ENCODE results near the gene ZDHHC8.

Gene ZDHHC8

DNA sequence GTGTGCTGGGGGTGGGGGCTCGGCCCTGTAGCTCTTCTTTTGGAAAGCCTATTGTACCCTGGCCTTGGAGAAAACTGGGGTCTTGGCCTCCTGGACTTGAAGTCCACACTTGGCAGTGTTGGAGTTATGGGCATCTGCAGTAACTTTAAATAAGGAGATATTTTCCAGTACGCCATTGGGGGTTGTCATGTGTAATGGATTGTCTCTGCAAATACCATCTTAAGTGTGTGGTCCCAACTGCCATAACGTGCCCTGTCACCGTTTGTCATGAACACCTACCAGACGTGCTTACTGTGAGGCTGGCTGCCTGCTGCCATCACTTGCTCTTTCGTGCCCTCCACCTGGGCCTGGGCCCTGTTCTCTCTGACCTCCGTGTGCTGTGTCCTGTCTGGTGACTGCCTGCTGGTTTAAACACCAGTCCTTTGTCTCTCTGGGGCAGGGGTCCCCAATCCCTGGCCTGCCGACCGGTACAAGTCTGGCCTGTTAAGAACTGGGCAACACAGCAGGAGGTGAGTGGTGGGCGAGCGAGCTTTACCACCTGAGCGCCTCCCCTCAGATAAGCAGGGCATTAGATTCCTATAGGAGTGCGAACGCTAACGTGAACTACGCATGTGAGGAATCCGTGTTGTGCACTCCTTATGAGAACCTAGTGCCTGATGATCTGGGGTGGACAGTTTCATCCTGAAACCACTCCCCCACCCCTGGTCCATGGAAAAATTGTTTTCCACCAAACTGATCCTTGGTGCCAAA, 3.6 kb upstream of the ZDHHC8 start:
- no peak overlapping the region for H3K4me3 ChIP-seq
- no peak overlapping the region for H3K27ac ChIP-seq
- DNase-seq, result no peak
- H3K9me3 ChIP-seq, result no peaks in the 10 kb centered on the region
- H3K4me1 ChIP-seq, result peaks cover 0 to 31% (median 18%) of the 10 kb centered on the region in 4 donors
- no peaks in the 10 kb centered on the region for H3K27me3 ChIP-seq
- peaks cover 19 to 46% (median 31%) of the 10 kb centered on the region in 3 donors for H3K36me3 ChIP-seq
- intact Hi-C loops (cut with DNase I; ENCODE audit: low total_unique reads), result no loop called here
- TF ChIP-seq, protein P1, sequence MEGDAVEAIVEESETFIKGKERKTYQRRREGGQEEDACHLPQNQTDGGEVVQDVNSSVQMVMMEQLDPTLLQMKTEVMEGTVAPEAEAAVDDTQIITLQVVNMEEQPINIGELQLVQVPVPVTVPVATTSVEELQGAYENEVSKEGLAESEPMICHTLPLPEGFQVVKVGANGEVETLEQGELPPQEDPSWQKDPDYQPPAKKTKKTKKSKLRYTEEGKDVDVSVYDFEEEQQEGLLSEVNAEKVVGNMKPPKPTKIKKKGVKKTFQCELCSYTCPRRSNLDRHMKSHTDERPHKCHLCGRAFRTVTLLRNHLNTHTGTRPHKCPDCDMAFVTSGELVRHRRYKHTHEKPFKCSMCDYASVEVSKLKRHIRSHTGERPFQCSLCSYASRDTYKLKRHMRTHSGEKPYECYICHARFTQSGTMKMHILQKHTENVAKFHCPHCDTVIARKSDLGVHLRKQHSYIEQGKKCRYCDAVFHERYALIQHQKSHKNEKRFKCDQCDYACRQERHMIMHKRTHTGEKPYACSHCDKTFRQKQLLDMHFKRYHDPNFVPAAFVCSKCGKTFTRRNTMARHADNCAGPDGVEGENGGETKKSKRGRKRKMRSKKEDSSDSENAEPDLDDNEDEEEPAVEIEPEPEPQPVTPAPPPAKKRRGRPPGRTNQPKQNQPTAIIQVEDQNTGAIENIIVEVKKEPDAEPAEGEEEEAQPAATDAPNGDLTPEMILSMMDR (IDR thresholded peaks at IDR 0.05), result no peak

DNA sequence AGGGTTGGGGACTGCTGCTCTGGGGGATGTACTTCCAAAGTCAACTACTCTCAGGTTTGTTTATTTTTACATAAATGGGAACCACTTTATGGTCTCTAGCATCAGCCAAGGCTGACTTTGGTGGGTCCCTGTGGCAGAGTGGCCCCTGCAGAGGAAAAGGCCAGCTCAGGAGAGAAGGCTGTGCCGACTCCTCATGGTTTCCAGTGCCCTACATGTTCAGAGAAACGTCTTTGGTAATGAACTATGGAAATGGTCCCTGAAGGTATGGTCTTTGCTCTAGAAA, 3.0 kb upstream of the ZDHHC8 start:
- TF ChIP-seq, protein P1 (IDR thresholded peaks at IDR 0.05), result no peak
- no peaks in the 10 kb centered on the region for H3K9me3 ChIP-seq
- peaks cover 19 to 43% (median 28%) of the 10 kb centered on the region in 3 donors for H3K36me3 ChIP-seq
- H3K4me3 ChIP-seq, result no peak overlapping the region
- H3K27me3 ChIP-seq, result no peaks in the 10 kb centered on the region
- H3K27ac ChIP-seq, result no peak overlapping the region
- DNase-seq, result no peak
- intact Hi-C loops (cut with DNase I; ENCODE audit: low total_unique reads), result no loop called here
- H3K4me1 ChIP-seq, result peaks cover 0 to 36% (median 22%) of the 10 kb centered on the region in 4 donors

- intact Hi-C loops (cut with DNase I; ENCODE audit: low total_unique reads), result no loop called here
- H3K27me3 ChIP-seq, result no peaks in the 10 kb centered on the region
- no peaks in the 10 kb centered on the region for H3K9me3 ChIP-seq
- peaks cover 0 to 42% (median 28%) of the 10 kb centered on the region in 4 donors for H3K4me1 ChIP-seq
- DNase-seq, result no peak
- peaks cover 19 to 38% (median 23%) of the 10 kb centered on the region in 3 donors for H3K36me3 ChIP-seq
- TF ChIP-seq, protein P1 (IDR thresholded peaks at IDR 0.05), result no peak
- no peak overlapping the region for H3K4me3 ChIP-seq
- H3K27ac ChIP-seq, result peak overlapping the region in 1 of 2 donors; percentile 89
Observed at GRCh38 chr22:20128902-20129746, 2.5 kb upstream of the ZDHHC8 start.

DNA sequence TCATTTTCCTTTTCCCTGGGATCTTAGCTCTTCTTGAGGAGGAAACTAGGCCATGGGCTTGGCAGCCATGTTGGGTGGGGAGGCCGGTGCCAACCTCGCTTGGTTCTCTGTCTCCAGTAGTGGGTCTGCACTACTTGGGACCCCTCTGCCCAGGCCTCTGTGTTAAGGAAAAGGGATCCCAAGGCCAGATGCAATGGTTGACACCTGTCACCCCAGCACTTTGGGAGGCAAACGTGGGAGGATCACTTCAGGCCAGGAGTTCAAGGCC, 1.9 kb upstream of the ZDHHC8 start:
- Histone ChIP-seq H3K4me1 (peaks cover 0 to 48% (median 33%) of the 10 kb centered on the region in 4 donors), H3K9me3 (no peaks in the 10 kb centered on the region), H3K36me3 (peaks cover 19 to 32% (median 19%) of the 10 kb centered on the region in 3 donors), H3K27ac (peak overlapping the region in 1 of 2 donors; percentile 89), H3K4me3 (no peak overlapping the region), H3K27me3 (no peaks in the 10 kb centered on the region)
- intact Hi-C loops (cut with DNase I; ENCODE audit: low total_unique reads), result no loop called here
- TF ChIP-seq, protein P1 (IDR thresholded peaks at IDR 0.05), result no peak
- DNase-seq, result no peak

GRCh38 chr22:20130319-20130718, 1.3 kb upstream of the ZDHHC8 start:
- H3K27ac ChIP-seq, result peak overlapping the region; percentile 89 to 95
- H3K4me3 ChIP-seq, result peak overlapping the region; percentile 97 to 100

More at GRCh38 chr22:20130319-20130718, 1.3 kb upstream of the ZDHHC8 start:
- H3K36me3 ChIP-seq, result peaks cover 15 to 26% (median 15%) of the 10 kb centered on the region in 3 donors
- TF ChIP-seq, protein P1 (IDR thresholded peaks at IDR 0.05), result no peak
- no peak for DNase-seq
- H3K9me3 ChIP-seq, result no peaks in the 10 kb centered on the region
- intact Hi-C loops (cut with DNase I; ENCODE audit: low total_unique reads), result no loop called here
- peaks cover 0 to 54% (median 40%) of the 10 kb centered on the region in 4 donors for H3K4me1 ChIP-seq
- no peaks in the 10 kb centered on the region for H3K27me3 ChIP-seq
